ENCODE data around the gene TMEM219. TPM values are rescaled to one million over a fixed set of nuclear protein-coding genes. Genes with fewer than 3 reads are reported as not detected.
"Not testable (repeated sequence)": the region's sequence is repeated elsewhere in the genome, so short reads cannot be mapped to it uniquely, and the experiment has no call there.

Gene TMEM219
- total RNA-seq, 1 experiment from 2014 or later, result 48.3 TPM

DNA sequence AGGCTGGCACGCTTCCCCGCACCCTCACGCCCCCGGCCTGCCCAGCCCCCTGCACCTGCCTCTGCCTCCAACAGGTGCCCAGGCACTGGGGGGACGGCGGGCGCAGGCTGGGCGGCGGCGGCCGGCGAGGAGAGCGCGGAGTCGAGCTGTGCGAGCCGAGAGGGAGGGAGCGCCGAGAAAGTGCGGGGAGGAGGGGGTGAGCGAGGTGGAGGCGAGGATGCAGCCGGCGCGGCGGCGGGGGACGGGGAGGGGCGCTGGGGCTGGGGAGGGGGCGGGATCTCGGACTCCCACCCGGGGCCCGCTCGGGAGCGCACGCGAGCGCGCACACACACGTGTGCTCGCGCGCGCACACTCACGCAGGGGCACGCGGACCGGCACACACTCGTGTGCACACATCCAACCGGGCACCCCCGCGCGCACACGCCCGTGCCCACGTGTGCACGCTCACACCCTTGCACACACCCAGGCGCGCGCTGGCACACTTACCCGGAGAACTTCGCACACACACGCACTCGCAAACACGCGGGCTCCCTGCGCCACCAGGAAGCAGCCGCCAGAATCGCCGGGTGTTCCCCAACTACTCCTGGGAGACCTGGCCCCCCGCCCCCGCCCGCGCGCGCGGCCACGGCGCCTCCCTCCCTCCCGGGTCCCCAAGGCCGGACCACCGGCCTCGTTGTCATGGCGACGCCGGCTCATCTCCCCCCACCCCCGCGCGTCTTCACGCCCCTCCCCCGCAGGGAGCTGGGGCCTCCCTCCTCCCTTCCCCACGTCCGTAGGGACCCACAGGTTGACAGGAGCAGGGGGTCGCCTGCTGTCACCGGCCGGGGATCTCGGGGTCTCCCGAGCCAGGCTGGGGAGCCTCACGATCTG, 49.2 kb downstream of the TMEM219 start, which contains the start of gene DOC2A:
DOC2A (minus strand) TSS at position 184 of the 870 bp plus-strand sequence. CDS start 805 bp downstream, outside the sequence.
- ChIA-PET POLR2A (ENCODE audit: low non-redundant PET) (no interaction called here), CTCF (interaction anchor here (0.6 kb wide), 2 partner anchors 148 to 154 kb away, joined by 6 to 7 read pairs; partner anchors contain the start of gene CDIPT)
- Histone ChIP-seq H3K27me3 (replicated peaks; ENCODE audit: insufficient read depth, low read depth, low read length, poor library complexity) (no peaks in the 10 kb centered on the region), H3K9me3 (ENCODE audit: low read depth, low read length, poor library complexity, severe bottlenecking) (no peaks in the 10 kb centered on the region), H3K36me3 (ENCODE audit: insufficient read depth, low read length, poor library complexity, severe bottlenecking) (no peaks in the 10 kb centered on the region), H3K27ac (ENCODE audit: low read depth, low read length, poor library complexity, severe bottlenecking) (no peak within 1 kb of the TSS), H3K4me1 (ENCODE audit: insufficient read depth, low read length, poor library complexity, severe bottlenecking) (peaks cover 10% of the 10 kb centered on the region), H3K4me3 (ENCODE audit: low read depth, low read length, poor library complexity, severe bottlenecking) (peak within 1 kb of the TSS; percentile 55)
- intact Hi-C loops (cut with micrococcal nuclease; ENCODE audit: unreplicated experiment), result no loop called here
- TF ChIP-seq, protein P1, sequence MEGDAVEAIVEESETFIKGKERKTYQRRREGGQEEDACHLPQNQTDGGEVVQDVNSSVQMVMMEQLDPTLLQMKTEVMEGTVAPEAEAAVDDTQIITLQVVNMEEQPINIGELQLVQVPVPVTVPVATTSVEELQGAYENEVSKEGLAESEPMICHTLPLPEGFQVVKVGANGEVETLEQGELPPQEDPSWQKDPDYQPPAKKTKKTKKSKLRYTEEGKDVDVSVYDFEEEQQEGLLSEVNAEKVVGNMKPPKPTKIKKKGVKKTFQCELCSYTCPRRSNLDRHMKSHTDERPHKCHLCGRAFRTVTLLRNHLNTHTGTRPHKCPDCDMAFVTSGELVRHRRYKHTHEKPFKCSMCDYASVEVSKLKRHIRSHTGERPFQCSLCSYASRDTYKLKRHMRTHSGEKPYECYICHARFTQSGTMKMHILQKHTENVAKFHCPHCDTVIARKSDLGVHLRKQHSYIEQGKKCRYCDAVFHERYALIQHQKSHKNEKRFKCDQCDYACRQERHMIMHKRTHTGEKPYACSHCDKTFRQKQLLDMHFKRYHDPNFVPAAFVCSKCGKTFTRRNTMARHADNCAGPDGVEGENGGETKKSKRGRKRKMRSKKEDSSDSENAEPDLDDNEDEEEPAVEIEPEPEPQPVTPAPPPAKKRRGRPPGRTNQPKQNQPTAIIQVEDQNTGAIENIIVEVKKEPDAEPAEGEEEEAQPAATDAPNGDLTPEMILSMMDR (conservative IDR thresholded peaks at IDR 0.05; ENCODE audit: low read depth, low read length), result no peak
- no peak for TF ChIP-seq EZH2 (IDR thresholded peaks at IDR 0.05; ENCODE audit: borderline replicate concordance, low read depth, low read length, poor library complexity, severe bottlenecking)
- peak; percentile 60 for DNase-seq (ENCODE audit: low spot score)
- no TSS peak for BruUV-seq (replicated peaks)

- Histone ChIP-seq H3K4me3 (ENCODE audit: low read depth, low read length, poor library complexity, severe bottlenecking) (peak overlapping the region; percentile 55), H3K9me3 (ENCODE audit: low read depth, low read length, poor library complexity, severe bottlenecking) (no peaks in the 10 kb centered on the region), H3K27me3 (replicated peaks; ENCODE audit: insufficient read depth, low read depth, low read length, poor library complexity) (no peaks in the 10 kb centered on the region), H3K27ac (ENCODE audit: low read depth, low read length, poor library complexity, severe bottlenecking) (no peak overlapping the region), H3K4me1 (ENCODE audit: insufficient read depth, low read length, poor library complexity, severe bottlenecking) (peaks cover 10% of the 10 kb centered on the region), H3K36me3 (ENCODE audit: insufficient read depth, low read length, poor library complexity, severe bottlenecking) (no peaks in the 10 kb centered on the region)
- intact Hi-C loops (cut with micrococcal nuclease; ENCODE audit: unreplicated experiment), result no loop called here
- BruUV-seq (replicated peaks), result no TSS peak
- no peak for DNase-seq (ENCODE audit: low spot score)
- TF ChIP-seq, protein P1 (conservative IDR thresholded peaks at IDR 0.05; ENCODE audit: low read depth, low read length), result no peak
- POLR2A ChIA-PET (ENCODE audit: low non-redundant PET), result no interaction called here
- CTCF ChIA-PET, result interaction anchor here (0.6 kb wide), 2 partner anchors 149 to 155 kb away, joined by 6 to 7 read pairs; partner anchors contain the start of gene CDIPT
Measured at GRCh38 chr16:30011714-30012504, 50.0 kb downstream of the TMEM219 start.

DNA sequence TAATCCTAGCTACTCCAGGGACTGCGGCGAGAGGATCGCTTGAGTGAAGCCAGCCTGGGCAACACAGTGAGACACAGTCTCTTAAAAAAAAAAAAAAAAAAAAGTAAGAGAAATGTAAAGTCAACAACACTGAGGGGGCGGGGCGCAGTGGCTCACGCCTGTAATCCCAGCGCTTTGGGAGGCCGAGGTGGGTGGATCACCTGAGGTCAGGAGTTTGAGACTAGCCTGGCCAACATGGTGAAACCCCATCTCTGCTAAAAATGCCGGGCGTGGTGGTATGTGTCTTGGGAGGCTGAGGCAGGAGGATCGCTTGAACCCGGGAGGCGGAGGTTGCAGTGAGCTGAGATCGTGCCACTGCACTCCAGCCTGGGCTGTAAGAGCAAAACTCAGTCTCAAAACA, 50.7 kb downstream of the TMEM219 start:
- H3K4me3 ChIP-seq (ENCODE audit: low read depth, low read length, poor library complexity, severe bottlenecking); CTCF ChIA-PET; POLR2A ChIA-PET (ENCODE audit: low non-redundant PET): not testable (repeated sequence)

DNA sequence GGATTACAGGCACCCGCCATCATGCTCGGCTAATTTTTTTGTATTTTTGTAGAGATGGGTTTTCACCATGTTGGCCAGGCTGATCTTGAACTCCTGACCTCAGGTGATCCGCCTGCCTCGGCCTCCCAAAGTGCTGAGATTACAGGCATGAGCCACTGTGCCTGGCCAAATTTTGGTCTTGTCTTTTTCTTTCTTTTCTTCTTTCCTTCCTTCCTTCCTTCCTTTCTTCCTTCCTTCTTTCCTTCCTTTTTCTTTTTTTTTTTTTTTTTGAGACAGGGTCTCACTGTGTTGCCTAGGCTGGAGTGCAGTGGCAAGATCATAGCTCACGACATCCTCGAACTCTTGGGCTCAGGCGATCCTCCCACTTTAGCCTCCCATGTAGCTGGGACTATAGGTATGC, 53.6 kb downstream of the TMEM219 start:
- H3K4me3 ChIP-seq (ENCODE audit: low read depth, low read length, poor library complexity, severe bottlenecking); H3K4me1 ChIP-seq (ENCODE audit: insufficient read depth, low read length, poor library complexity, severe bottlenecking); CTCF ChIA-PET; DNase-seq (ENCODE audit: low spot score); H3K9me3 ChIP-seq (ENCODE audit: low read depth, low read length, poor library complexity, severe bottlenecking); H3K36me3 ChIP-seq (ENCODE audit: insufficient read depth, low read length, poor library complexity, severe bottlenecking); H3K27me3 ChIP-seq (replicated peaks; ENCODE audit: insufficient read depth, low read depth, low read length, poor library complexity); POLR2A ChIA-PET (ENCODE audit: low non-redundant PET); BruUV-seq (replicated peaks); H3K27ac ChIP-seq (ENCODE audit: low read depth, low read length, poor library complexity, severe bottlenecking); intact Hi-C loops (cut with micrococcal nuclease; ENCODE audit: unreplicated experiment): not testable (repeated sequence)

More for the DNA sequence above, 50.7 kb downstream of the TMEM219 start:
- H3K27ac ChIP-seq (ENCODE audit: low read depth, low read length, poor library complexity, severe bottlenecking); intact Hi-C loops (cut with micrococcal nuclease; ENCODE audit: unreplicated experiment); H3K9me3 ChIP-seq (ENCODE audit: low read depth, low read length, poor library complexity, severe bottlenecking); H3K27me3 ChIP-seq (replicated peaks; ENCODE audit: insufficient read depth, low read depth, low read length, poor library complexity); DNase-seq (ENCODE audit: low spot score); H3K4me1 ChIP-seq (ENCODE audit: insufficient read depth, low read length, poor library complexity, severe bottlenecking); BruUV-seq (replicated peaks); H3K36me3 ChIP-seq (ENCODE audit: insufficient read depth, low read length, poor library complexity, severe bottlenecking): not testable (repeated sequence)
